Spinal cord (tissue), 10 donors: ENCODE measurements around the gene OSTN. TPM values are rescaled to one million over a fixed set of nuclear protein-coding genes. Genes with fewer than 3 reads are reported as not detected.
"Not testable (repeated sequence)": the region's sequence is repeated elsewhere in the genome, so short reads cannot be mapped to it uniquely, and the experiment has no call there.

ENCODE experiments used
- DNase-seq, 6 donors: peaks; one replicate each; pipeline versions ENCODE4 v3.0.0 to v3.0.0-alpha.2; 2013 to 2015; ENCODE audit warnings: low spot score in 6 of 6, low read depth in 4 of 6
- H3K27ac ChIP-seq: one replicate; pipeline ENCODE4 v1.5.1; 2013; ENCODE audit warnings: low read depth, low read length, control low read depth
- H3K27me3 ChIP-seq: one replicate; pipeline ENCODE4 v1.6.1; 2013; ENCODE audit warnings: low read length; ENCODE audit not compliant: control insufficient read depth, insufficient read depth
- H3K36me3 ChIP-seq: one replicate; pipeline ENCODE4 v1.6.1; 2013; ENCODE audit warnings: low read length; ENCODE audit not compliant: control insufficient read depth, insufficient read depth
- H3K4me1 ChIP-seq: one replicate; pipeline ENCODE4 v1.6.1; 2013; ENCODE audit warnings: low read length; ENCODE audit not compliant: control insufficient read depth, insufficient read depth
- H3K4me3 ChIP-seq: one replicate; pipeline ENCODE4 v1.5.1; 2013; ENCODE audit warnings: low read depth, low read length, control low read depth
- H3K9me3 ChIP-seq: one replicate; pipeline ENCODE4 v1.6.1; 2013; ENCODE audit warnings: low read length; ENCODE audit not compliant: control insufficient read depth, insufficient read depth
- WGBS: methylation state at CpG from one replicate; pipeline ENCODE4 v1.1.5; 2013; ENCODE audit warnings: missing lambda C conversion rate; ENCODE audit not compliant: insufficient coverage; 5-methylcytosine and 5-hydroxymethylcytosine counted together
- polyA plus RNA-seq, 2 donors: library from polyadenylated mRNA; unstranded; fragments of 120-200 nt; gene quantifications; one replicate each; pipeline ENCODE4 v1.2.1, GENCODE V29; 2013; ENCODE audit not compliant: insufficient read length in 2 of 2
- total RNA-seq, 2 donors: library from RNA; depleted of rRNA in 1 of 2; stranded (reverse); fragments of 120-200 nt in 1 of 2; fragments of >200 nt in 1 of 2; gene quantifications; one replicate each; pipeline versions ENCODE4 v1.2.3 to v1.2.4, GENCODE V29; 2013 to 2014
- donor health status: healthy.

Gene OSTN
- total and polyA plus RNA-seq, 4 donors, result 0.17 to 0.74 (median 0.53) TPM

- H3K36me3 ChIP-seq, result no peaks in the 10 kb centered on the region
- no peaks in the 10 kb centered on the region for H3K27me3 ChIP-seq
- H3K4me1 ChIP-seq, result no peaks in the 10 kb centered on the region
- 58% methylated on average over 2 of the region's 5 CpGs for WGBS
- no peak overlapping the region for H3K27ac ChIP-seq
- no peaks in the 10 kb centered on the region for H3K9me3 ChIP-seq
- no peak overlapping the region for H3K4me3 ChIP-seq
- DNase-seq, result peak in 2 of 6 donors; percentile 46 to 57
Measured at GRCh38 chr3:191240486-191240885, 41.4 kb downstream of the OSTN start.

- no peaks in the 10 kb centered on the region for H3K36me3 ChIP-seq
- no peaks in the 10 kb centered on the region for H3K4me1 ChIP-seq
- no CpG with 5 or more reads among the region's 2 CpGs for WGBS
- no peaks in the 10 kb centered on the region for H3K9me3 ChIP-seq
- DNase-seq, result peak in 2 of 6 donors; percentile 39 to 48
- no peaks in the 10 kb centered on the region for H3K27me3 ChIP-seq
- no peak overlapping the region for H3K4me3 ChIP-seq
- no peak overlapping the region for H3K27ac ChIP-seq
Measured at GRCh38 chr3:191244242-191244867, 45.3 kb downstream of the OSTN start.

GRCh38 chr3:191246034-191246433 is 47.0 kb downstream of the OSTN start:
- not testable (repeated sequence) for H3K27ac ChIP-seq, H3K36me3 ChIP-seq, H3K9me3 ChIP-seq, H3K4me1 ChIP-seq, H3K4me3 ChIP-seq, H3K27me3 ChIP-seq
- 100% methylated on average over 1 of the region's 5 CpGs for WGBS
- peak in 1 of 6 donors; percentile 19 for DNase-seq

GRCh38 chr3:191246630-191247029 is 47.6 kb downstream of the OSTN start:
- Histone ChIP-seq H3K27me3 (no peaks in the 10 kb centered on the region), H3K4me1 (no peaks in the 10 kb centered on the region), H3K4me3 (no peak overlapping the region), H3K9me3 (no peaks in the 10 kb centered on the region), H3K36me3 (no peaks in the 10 kb centered on the region), H3K27ac (no peak overlapping the region)
- no CpG with 5 or more reads among the region's 1 CpG for WGBS
- DNase-seq, result no peak

GRCh38 chr3:191253089-191253799 is 54.2 kb downstream of the OSTN start:
- H3K4me1 ChIP-seq, result no peaks in the 10 kb centered on the region
- no peaks in the 10 kb centered on the region for H3K9me3 ChIP-seq
- no peak for DNase-seq
- H3K36me3 ChIP-seq, result no peaks in the 10 kb centered on the region
- no peak overlapping the region for H3K27ac ChIP-seq
- no peak overlapping the region for H3K4me3 ChIP-seq
- no CpG with 5 or more reads among the region's 6 CpGs for WGBS
- no peaks in the 10 kb centered on the region for H3K27me3 ChIP-seq

- H3K4me1 ChIP-seq, result no peaks in the 10 kb centered on the region
- no peaks in the 10 kb centered on the region for H3K27me3 ChIP-seq
- no peaks in the 10 kb centered on the region for H3K9me3 ChIP-seq
- no peak for DNase-seq
- H3K36me3 ChIP-seq, result no peaks in the 10 kb centered on the region
- no peak overlapping the region for H3K4me3 ChIP-seq
- H3K27ac ChIP-seq, result no peak overlapping the region
- WGBS, result no CpG with 5 or more reads among the region's 3 CpGs
Measured at GRCh38 chr3:191254098-191254873, 55.2 kb downstream of the OSTN start.

GRCh38 chr3:191255156-191255555 is 56.1 kb downstream of the OSTN start:
- Histone ChIP-seq H3K27me3 (no peaks in the 10 kb centered on the region), H3K27ac (no peak overlapping the region), H3K4me3 (no peak overlapping the region), H3K4me1 (no peaks in the 10 kb centered on the region), H3K9me3 (no peaks in the 10 kb centered on the region), H3K36me3 (no peaks in the 10 kb centered on the region)
- 88% methylated on average over 2 of the region's 5 CpGs for WGBS
- DNase-seq, result no peak

GRCh38 chr3:191256405-191256804 is 57.4 kb downstream of the OSTN start:
- Histone ChIP-seq H3K27me3 (no peaks in the 10 kb centered on the region), H3K9me3 (no peaks in the 10 kb centered on the region), H3K4me1 (no peaks in the 10 kb centered on the region), H3K36me3 (no peaks in the 10 kb centered on the region), H3K27ac (no peak overlapping the region), H3K4me3 (no peak overlapping the region)
- no peak for DNase-seq

- DNase-seq, result no peak
- H3K9me3 ChIP-seq, result no peaks in the 10 kb centered on the region
- H3K27ac ChIP-seq, result no peak overlapping the region
- no CpG with 5 or more reads among the region's 2 CpGs for WGBS
- no peak overlapping the region for H3K4me3 ChIP-seq
- no peaks in the 10 kb centered on the region for H3K36me3 ChIP-seq
- no peaks in the 10 kb centered on the region for H3K27me3 ChIP-seq
- no peaks in the 10 kb centered on the region for H3K4me1 ChIP-seq
Measured at GRCh38 chr3:191257286-191257685, 58.2 kb downstream of the OSTN start.
